NCI-H774 (cell line): ENCODE data around the gene BCOR.

Experiments used
- DNase-seq: peaks from one replicate; lab custom pipeline; 2025; lab: John Stamatoyannopoulos, UW

BCOR gene

GRCh38 chrX:40112996-40113395 is 15.2 kb upstream of the BCOR start:
- no peak for DNase-seq

- no peak for DNase-seq
These were observed 14.1 kb upstream of the BCOR start for GRCh38 chrX:40111868-40112267.

DNA sequence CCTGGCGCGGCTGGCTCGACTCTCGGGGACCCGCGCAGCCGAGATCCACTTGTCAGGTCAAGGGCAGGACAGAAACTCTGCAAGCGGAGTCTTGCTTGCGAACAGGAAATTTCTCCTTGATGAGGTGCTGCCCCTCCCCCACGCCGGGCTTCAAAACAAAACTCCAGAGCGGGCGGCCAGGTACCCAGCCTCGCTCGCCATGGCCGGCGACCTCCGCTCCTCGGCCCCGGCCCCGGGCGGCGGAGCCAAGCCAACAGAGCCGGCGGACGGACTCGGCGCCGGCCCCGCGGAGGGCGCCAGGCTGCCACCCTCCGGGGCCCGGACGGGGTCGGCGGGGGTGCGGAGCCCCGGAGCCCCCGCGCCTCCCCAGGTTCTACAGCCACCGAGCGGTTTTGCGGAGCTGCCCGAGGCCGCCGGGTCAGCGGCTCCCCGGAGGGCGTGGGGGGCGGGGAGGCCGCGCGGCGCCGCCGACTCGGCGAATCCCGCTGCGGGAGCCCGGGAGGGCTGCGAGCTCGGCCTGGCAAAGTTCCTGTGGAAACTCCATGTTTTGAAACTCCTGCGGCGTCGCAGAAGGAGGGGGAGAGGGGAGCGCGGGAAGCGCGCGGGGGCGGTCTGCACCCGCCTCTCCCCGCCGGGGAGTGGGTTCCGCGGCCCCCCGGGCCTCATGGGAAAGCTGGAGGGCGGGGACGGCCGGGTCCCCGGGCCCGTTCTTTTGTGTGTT is 11.7 kb upstream of the BCOR start:
- no peak for DNase-seq

- DNase-seq, result peak; percentile 30
These were observed 11.2 kb upstream of the BCOR start for GRCh38 chrX:40108959-40109287.

DNA sequence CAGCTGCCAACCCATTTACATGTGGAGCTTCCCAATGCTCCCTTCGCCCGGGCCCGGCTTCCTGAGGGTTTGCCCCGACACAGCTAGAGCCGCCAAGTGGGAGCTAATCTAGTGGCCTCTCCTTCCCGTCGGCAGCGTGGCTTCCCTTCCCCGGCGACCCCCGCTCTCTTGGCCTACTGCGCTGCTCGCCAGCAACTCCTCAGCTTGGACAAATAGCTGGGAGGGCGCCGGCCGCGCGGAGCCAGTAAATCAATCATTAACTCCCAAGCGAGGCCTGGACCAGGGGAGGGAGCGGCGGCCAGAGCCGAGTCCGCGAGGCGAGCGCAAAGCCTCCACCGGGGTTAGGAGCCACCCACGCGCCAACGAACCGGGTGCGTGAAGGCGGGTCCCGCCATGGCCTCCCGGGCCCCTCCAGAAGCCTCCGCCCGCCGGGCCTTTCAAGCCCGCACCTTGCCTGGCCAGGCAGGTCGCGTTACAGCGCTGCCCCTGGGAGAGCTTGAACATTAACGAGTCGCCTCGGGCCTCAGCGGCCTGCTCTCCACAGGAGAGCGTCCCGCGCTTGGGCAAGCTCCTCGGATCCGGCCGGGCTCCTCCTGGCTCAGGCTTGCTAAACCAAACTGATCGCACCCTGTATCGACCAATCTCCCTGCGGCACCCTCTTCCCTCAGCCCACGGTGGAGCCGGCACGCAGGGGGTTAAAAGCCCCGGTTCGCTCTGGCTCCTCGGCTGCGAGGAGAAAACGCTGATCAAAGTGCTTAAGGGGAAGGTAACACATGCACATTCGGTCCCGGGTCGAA is 10.6 kb upstream of the BCOR start:
- no peak for DNase-seq

DNA sequence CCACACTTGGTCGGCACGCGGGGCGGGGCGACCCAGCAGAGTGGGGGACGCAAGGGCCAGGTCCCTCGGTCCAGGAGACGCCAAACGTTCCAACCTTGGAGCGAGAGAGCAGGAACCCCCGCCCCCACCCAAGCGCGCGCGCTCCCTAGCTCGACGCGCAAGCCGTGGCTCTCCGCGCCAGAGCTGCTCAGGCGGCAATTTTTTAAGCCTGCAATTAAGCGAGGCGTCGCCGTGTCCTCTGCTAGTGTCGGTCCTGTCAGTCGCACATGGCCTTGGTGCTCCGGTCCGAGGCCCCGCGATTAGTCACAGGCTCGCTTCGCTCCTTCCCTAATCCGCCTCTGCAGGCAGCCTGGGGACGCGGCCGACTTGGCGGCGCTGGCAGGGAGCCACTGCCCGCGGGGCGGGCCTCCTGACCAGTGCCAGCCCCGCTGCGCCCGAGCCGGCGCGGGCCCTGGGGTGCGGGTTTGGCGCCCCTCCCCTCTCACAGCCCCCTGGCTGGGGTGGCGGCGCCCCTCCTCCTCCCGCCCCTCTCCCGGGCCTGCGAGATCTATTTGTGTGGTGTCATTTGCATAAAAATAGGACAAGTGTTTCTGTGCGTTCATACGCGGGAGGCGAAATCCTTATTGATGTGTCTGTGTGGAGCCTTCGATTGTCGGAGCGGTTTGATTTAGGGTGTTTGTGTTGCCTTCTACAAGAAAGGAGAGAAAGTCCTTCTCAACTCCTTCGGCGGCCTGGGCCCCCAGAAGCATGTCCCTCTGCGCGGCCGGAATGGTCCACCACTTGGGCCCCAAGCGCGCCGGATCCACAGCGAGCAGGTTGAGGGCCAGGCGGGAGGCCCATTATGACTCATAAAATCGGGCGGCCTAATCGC is 9.8 kb upstream of the BCOR start:
- DNase-seq, result peak; percentile 54

GRCh38 chrX:40106676-40107290 is 9.0 kb upstream of the BCOR start:
- no peak for DNase-seq

DNA sequence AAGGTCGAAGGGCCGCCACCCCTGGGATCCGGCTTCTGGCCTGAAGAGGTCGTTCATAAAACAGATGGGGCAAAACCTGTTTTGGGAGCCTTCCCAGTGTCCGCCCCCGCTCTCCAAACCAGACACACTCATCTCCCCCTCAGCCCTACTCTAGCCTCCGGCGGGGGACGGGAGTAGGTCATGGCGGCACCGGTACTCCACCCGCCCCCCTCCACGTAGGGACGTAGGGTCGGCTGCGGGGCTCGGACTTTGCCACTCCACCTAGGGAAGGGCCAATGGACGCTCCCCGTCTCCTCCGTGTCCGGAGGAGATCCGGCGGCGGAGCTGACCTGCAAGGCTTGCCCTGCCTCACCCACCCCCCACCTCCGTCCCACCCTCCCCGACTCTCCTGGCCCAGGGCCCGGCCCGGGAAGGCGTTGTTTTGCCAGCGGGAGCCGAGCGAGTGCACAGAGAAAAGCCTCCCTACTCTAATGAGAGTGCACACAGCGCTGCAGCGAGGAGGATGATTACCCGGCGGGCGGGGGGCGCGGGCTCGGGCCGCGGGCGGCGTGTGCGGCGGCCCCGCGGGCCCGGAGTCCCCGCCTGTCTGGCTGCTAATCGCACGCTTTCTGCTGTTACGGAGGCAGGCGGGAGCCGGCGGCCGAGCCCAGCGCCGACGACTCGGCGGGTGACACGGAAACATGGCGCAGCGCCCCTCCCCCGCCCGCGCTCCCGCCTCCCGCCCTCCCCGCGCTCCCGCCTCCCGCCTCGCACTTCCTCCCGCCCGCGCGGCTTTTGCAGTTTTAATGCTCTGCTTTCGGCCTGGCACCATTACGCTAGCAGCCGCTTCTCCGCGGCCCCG is 8.3 kb upstream of the BCOR start:
- peak; percentile 51 for DNase-seq

GRCh38 chrX:40104985-40105834 is 7.5 kb upstream of the BCOR start:
- no peak for DNase-seq

GRCh38 chrX:40104630-40104984 is 6.8 kb upstream of the BCOR start:
- DNase-seq, result no peak

GRCh38 chrX:40103565-40104323 is 6.0 kb upstream of the BCOR start:
- DNase-seq, result no peak

GRCh38 chrX:40102393-40103381 is 4.9 kb upstream of the BCOR start:
- DNase-seq, result no peak

GRCh38 chrX:40101430-40101802 is 3.7 kb upstream of the BCOR start:
- no peak for DNase-seq

- DNase-seq, result no peak
These were observed 3.0 kb upstream of the BCOR start for GRCh38 chrX:40100537-40101429.

GRCh38 chrX:40100141-40100536 is 2.4 kb upstream of the BCOR start:
- DNase-seq, result peak; percentile 39

GRCh38 chrX:40099055-40099958 is 1.5 kb upstream of the BCOR start:
- peak; percentile 56 for DNase-seq
